HG03439 (cell line): Measurements from ENCODE around the gene SLCO1A2.

ENCODE experiments used
- ATAC-seq: cut with Tn5 transposase; IDR thresholded peaks from one replicate; pipeline ENCODE4 v1.9.1; 2021; ENCODE audit warnings: mild to moderate bottlenecking, moderate library complexity; ENCODE audit not compliant: unreplicated experiment

SLCO1A2 gene

DNA sequence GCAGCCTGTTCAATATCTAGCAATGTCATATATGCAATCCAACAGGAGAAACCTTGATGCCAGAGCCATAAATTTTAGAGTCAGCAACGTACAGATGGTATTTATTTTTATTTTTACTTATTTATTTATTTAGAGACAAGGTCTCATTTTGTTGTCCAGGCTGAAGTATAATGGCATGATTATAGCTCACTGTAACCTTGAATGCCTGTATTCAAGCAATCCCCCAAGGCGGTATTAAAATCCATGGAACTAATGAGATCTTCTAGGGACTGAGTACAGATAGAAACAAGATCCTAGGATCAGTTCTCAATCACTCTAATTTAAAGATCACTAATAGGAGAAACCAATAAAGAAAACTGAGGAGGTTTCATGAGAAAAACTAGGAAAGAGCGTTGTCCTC, 114.5 kb downstream of the SLCO1A2 start:
- no peak for ATAC-seq

DNA sequence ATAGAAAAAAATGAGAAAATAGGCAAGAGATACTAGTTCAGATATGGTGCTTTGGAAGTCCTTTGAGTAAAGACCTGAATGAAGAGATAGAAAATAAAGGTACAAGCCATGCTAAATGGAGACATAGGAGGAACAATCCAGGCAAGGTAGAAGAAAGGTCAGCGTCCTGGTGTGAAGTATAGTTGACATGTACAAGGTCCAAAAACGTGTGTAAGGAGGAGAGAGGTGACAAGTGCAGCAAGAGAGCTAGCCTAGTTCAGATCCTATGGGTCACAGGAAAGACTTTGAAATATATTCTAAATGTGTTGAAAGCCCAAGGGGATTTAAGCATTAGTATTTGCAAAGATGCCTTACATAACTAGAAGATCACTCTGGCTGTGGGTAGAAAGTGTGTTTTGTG, 115.5 kb downstream of the SLCO1A2 start:
- ATAC-seq: no peak
